Neural progenitor cell (in vitro differentiated cells): ENCODE data around the gene TLDC2. TPM values are rescaled to one million over a fixed set of nuclear protein-coding genes. Genes with fewer than 3 reads are reported as not detected.

Experiments
- DNase-seq: peaks from one replicate; pipeline ENCODE4 v3.0.0-alpha.2; 2016; ENCODE audit warnings: low spot score
- H2AFZ ChIP-seq: fragments of 200-600 bp; sonication (generic); replicated peaks from 2 replicates; pipeline ENCODE4 v1.6.1; 2016; ENCODE audit warnings: antibody characterized with exemption
- H3F3A ChIP-seq: fragments of 200-600 bp; sonication (generic); 2 replicates; pipeline ENCODE4 v1.6.1; 2016; ENCODE audit warnings: antibody characterized with exemption, low read depth
- H3K27ac ChIP-seq: fragments of 200-600 bp; sonication (generic); 2 replicates; pipeline ENCODE4 v1.5.1; 2016; ENCODE audit warnings: mild to moderate bottlenecking
- H3K27me3 ChIP-seq: fragments of 200-600 bp; sonication (generic); 2 replicates; pipeline ENCODE4 v1.6.1; 2016; ENCODE audit warnings: mild to moderate bottlenecking, moderate library complexity
- H3K36me3 ChIP-seq: fragments of 200-600 bp; sonication (generic); 2 replicates; pipeline ENCODE4 v1.5.1; 2016
- H3K4me1 ChIP-seq: fragments of 200-600 bp; sonication (generic); 2 replicates; pipeline ENCODE4 v1.6.1; 2016; ENCODE audit warnings: mixed run types
- H3K4me2 ChIP-seq: fragments of 200-600 bp; sonication (generic); 2 replicates; pipeline ENCODE4 v1.6.1; 2016
- H3K4me3 ChIP-seq: fragments of 200-600 bp; sonication (generic); 2 replicates; pipeline ENCODE4 v1.5.1; 2016
- H3K79me2 ChIP-seq: fragments of 200-600 bp; sonication (generic); 2 replicates; pipeline ENCODE4 v1.6.1; 2016; ENCODE audit warnings: low read depth
- H3K9ac ChIP-seq: fragments of 200-600 bp; sonication (generic); 2 replicates; pipeline ENCODE4 v1.6.1; 2016
- H3K9me3 ChIP-seq: fragments of 200-600 bp; sonication (generic); 2 replicates; pipeline ENCODE4 v1.5.1; 2016; ENCODE audit warnings: low read depth
- H4K20me1 ChIP-seq: fragments of 200-600 bp; sonication (generic); 2 replicates; pipeline ENCODE4 v1.6.1; 2016; ENCODE audit warnings: low read depth
- H3K27ac Mint-ChIP-seq: 3 replicates; pipeline ENCODE4 v1.8.0; 2021; ENCODE audit warnings: mixed read lengths
- H3K27me3 Mint-ChIP-seq: 2 replicates; pipeline ENCODE4 v1.8.0; 2022; ENCODE audit warnings: low read depth, mild to moderate bottlenecking, inconsistent platforms, moderate library complexity, mixed read lengths; ENCODE audit not compliant: insufficient read depth
- H3K36me3 Mint-ChIP-seq: 3 replicates; pipeline ENCODE4 v1.8.0; 2021; ENCODE audit warnings: mixed read lengths
- H3K4me1 Mint-ChIP-seq: 3 replicates; pipeline ENCODE4 v1.8.0; 2021; ENCODE audit warnings: mixed read lengths
- H3K4me3 Mint-ChIP-seq: 3 replicates; pipeline ENCODE4 v1.8.0; 2021; ENCODE audit warnings: mild to moderate bottlenecking, moderate library complexity, mixed read lengths
- H3K9me3 Mint-ChIP-seq: 3 replicates; pipeline ENCODE4 v1.8.0; 2020; ENCODE audit warnings: mixed read lengths
- EZH2 ChIP-seq: fragments of 200-600 bp; sonication (generic); IDR thresholded peaks from 2 replicates; pipeline ENCODE4 v1.6.1; 2017; ENCODE audit warnings: antibody characterized with exemption, mild to moderate bottlenecking, moderate library complexity
- EZH2phosphoT487 ChIP-seq: fragments of 200-600 bp; sonication (generic); IDR thresholded peaks from 2 replicates; pipeline ENCODE4 v1.6.1; 2017; ENCODE audit warnings: antibody characterized with exemption
- total RNA-seq: library from RNA; depleted of rRNA; stranded (reverse); fragments of >200 nt; gene quantifications from 2 replicates; pipeline ENCODE4 v1.2.3, GENCODE V29; 2015; ENCODE audit warnings: low replicate concordance
- TF ChIP-seq, protein P1 (sequence below): fragments of 200-600 bp; sonication (generic); IDR thresholded peaks from 2 replicates; pipeline ENCODE4 v1.5.1; 2017; ENCODE audit warnings: antibody characterized with exemption, mild to moderate bottlenecking

TLDC2 gene
- total RNA-seq, 1 donor from 2014 or later: 2.4 TPM

DNA sequence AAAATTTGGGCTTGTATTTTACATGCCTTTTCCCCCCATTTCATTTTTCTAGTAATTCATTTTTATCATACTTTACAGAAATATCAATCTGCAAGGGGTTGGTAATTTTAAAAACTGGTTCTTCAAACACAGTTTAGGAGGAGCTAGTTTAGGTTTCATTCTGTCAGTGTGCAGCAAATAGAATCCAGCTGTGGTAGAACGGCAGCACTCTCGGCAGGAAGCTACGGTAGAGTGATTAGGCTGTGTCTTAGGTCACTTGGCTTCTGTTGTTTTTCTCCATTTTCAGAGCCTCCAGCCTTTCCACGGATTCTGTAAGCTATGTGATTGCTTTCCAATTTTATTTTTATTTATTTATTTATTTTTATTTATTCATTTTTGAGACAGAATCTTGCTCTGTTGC is 32.7 kb downstream of the TLDC2 start:
- Histone ChIP-seq H3K27ac (no peak overlapping the region), H3K79me2 (no peaks in the 10 kb centered on the region), H3K4me2 (no peak overlapping the region), H3K9me3 (no peaks in the 10 kb centered on the region), H2AFZ (no peak overlapping the region), H3K36me3 (peaks cover 4% of the 10 kb centered on the region), H4K20me1 (no peaks in the 10 kb centered on the region), H3K27me3 (no peaks in the 10 kb centered on the region), H3K4me1 (no peaks in the 10 kb centered on the region), H3K9ac (no peak overlapping the region), H3K4me3 (no peak overlapping the region), H3F3A (no peaks in the 10 kb centered on the region)
- H3K9me3 Mint-ChIP-seq: no peaks in the 10 kb centered on the region
- TF ChIP-seq, protein P1, sequence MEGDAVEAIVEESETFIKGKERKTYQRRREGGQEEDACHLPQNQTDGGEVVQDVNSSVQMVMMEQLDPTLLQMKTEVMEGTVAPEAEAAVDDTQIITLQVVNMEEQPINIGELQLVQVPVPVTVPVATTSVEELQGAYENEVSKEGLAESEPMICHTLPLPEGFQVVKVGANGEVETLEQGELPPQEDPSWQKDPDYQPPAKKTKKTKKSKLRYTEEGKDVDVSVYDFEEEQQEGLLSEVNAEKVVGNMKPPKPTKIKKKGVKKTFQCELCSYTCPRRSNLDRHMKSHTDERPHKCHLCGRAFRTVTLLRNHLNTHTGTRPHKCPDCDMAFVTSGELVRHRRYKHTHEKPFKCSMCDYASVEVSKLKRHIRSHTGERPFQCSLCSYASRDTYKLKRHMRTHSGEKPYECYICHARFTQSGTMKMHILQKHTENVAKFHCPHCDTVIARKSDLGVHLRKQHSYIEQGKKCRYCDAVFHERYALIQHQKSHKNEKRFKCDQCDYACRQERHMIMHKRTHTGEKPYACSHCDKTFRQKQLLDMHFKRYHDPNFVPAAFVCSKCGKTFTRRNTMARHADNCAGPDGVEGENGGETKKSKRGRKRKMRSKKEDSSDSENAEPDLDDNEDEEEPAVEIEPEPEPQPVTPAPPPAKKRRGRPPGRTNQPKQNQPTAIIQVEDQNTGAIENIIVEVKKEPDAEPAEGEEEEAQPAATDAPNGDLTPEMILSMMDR: no peak
- TF ChIP-seq EZH2: no peak
- no peak overlapping the region for H3K4me3 Mint-ChIP-seq
- no peak for DNase-seq
- no peak overlapping the region for H3K27ac Mint-ChIP-seq
- H3K4me1 Mint-ChIP-seq: peaks cover 3% of the 10 kb centered on the region
- peaks cover 4% of the 10 kb centered on the region for H3K27me3 Mint-ChIP-seq
- peaks cover 4% of the 10 kb centered on the region for H3K36me3 Mint-ChIP-seq

- no peaks in the 10 kb centered on the region for H3K27me3 ChIP-seq
- no peak overlapping the region for H3K27ac ChIP-seq
- no peaks in the 10 kb centered on the region for H3K4me1 ChIP-seq
- Mint-ChIP-seq H3K9me3 (no peaks in the 10 kb centered on the region), H3K4me1 (no peaks in the 10 kb centered on the region), H3K27me3 (peaks cover 4% of the 10 kb centered on the region), H3K27ac (no peak overlapping the region), H3K36me3 (peaks cover 1% of the 10 kb centered on the region), H3K4me3 (no peak overlapping the region)
- H4K20me1 ChIP-seq: no peaks in the 10 kb centered on the region
- no peak for DNase-seq
- H3K36me3 ChIP-seq: no peaks in the 10 kb centered on the region
- no peaks in the 10 kb centered on the region for H3K79me2 ChIP-seq
- H3F3A ChIP-seq: no peaks in the 10 kb centered on the region
- H3K9me3 ChIP-seq: no peaks in the 10 kb centered on the region
- no peak overlapping the region for H2AFZ ChIP-seq
- TF ChIP-seq EZH2phosphoT487 (no peak), EZH2 (no peak)
- TF ChIP-seq, protein P1: no peak
- H3K4me2 ChIP-seq: no peak overlapping the region
- H3K4me3 ChIP-seq: no peak overlapping the region
- no peak overlapping the region for H3K9ac ChIP-seq
These were observed 40.3 kb downstream of the TLDC2 start for GRCh38 chr20:36916199-36916598.

DNA sequence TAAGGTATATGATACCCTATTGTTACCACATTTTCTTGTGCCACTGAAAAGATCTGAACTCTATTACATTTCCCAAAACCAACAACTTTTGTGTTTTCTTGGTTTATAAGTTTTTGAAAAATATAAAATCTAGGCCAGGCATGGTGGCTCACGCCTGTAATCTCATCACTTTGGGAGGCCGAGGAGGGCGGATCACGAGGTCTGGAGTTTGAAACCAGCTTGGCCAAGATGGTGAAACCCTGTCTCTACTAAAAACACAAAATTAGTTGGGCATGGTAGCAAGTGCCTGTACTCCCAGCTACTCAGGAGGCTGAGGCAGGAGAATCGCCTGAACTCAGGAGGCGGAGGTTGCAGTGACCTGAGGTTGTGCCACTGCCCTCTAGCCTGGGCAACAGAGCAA is 41.3 kb downstream of the TLDC2 start:
- TF ChIP-seq EZH2 (no peak), EZH2phosphoT487 (no peak)
- TF ChIP-seq, protein P1: no peak
- H3K27me3 ChIP-seq: no peaks in the 10 kb centered on the region
- no peaks in the 10 kb centered on the region for H3F3A ChIP-seq
- no peak overlapping the region for H3K4me3 ChIP-seq
- no peak for DNase-seq
- Mint-ChIP-seq H3K36me3 (peaks cover 1% of the 10 kb centered on the region), H3K9me3 (no peaks in the 10 kb centered on the region), H3K4me1 (no peaks in the 10 kb centered on the region), H3K27me3 (peaks cover 4% of the 10 kb centered on the region), H3K4me3 (no peak overlapping the region), H3K27ac (no peak overlapping the region)
- H3K36me3 ChIP-seq: no peaks in the 10 kb centered on the region
- H3K27ac ChIP-seq: no peak overlapping the region
- H4K20me1 ChIP-seq: no peaks in the 10 kb centered on the region
- H3K79me2 ChIP-seq: no peaks in the 10 kb centered on the region
- no peaks in the 10 kb centered on the region for H3K9me3 ChIP-seq
- H2AFZ ChIP-seq: no peak overlapping the region
- H3K9ac ChIP-seq: no peak overlapping the region
- H3K4me1 ChIP-seq: no peaks in the 10 kb centered on the region
- no peak overlapping the region for H3K4me2 ChIP-seq
